ENCODE data around the gene CBX4. TPM values are rescaled to one million over a fixed set of nuclear protein-coding genes. Genes with fewer than 3 reads are reported as not detected.
A peak's percentile ranks its signal among the peaks of the same experiment; 100 is the strongest.

The CBX4 gene
- total RNA-seq, 1 donor from 2014 or later: 43.4 TPM

GRCh38 chr17:79795795-79796443 lies 43.3 kb downstream of the CBX4 start:
- H3K4me3 ChIP-seq (ENCODE audit: low read depth, low read length): peak overlapping the region; percentile 84
- FAIRE-seq (no peak), DNase-seq (ENCODE audit: low read depth) (no peak)
- no peak for TF ChIP-seq CTCF (IDR thresholded peaks at IDR 0.05; ENCODE audit: insufficient read depth, low read length, severe bottlenecking)
- H3K36me3 ChIP-seq (ENCODE audit: control insufficient read depth, insufficient read depth, low read length): peaks cover 6% of the 10 kb centered on the region
- H3K27me3 ChIP-seq (ENCODE audit: control insufficient read depth, insufficient read depth, low read length): peaks cover 40% of the 10 kb centered on the region

- H3K27me3 ChIP-seq (ENCODE audit: control insufficient read depth, insufficient read depth, low read length): peaks cover 43% of the 10 kb centered on the region
These were observed 44.4 kb downstream of the CBX4 start for GRCh38 chr17:79794659-79795511.

GRCh38 chr17:79793924-79794304 lies 45.3 kb downstream of the CBX4 start:
- DNase-seq (ENCODE audit: low read depth) (no peak), FAIRE-seq (no peak)
- peaks cover 6% of the 10 kb centered on the region for H3K36me3 ChIP-seq (ENCODE audit: control insufficient read depth, insufficient read depth, low read length)
- TF ChIP-seq CTCF (IDR thresholded peaks at IDR 0.05; ENCODE audit: insufficient read depth, low read length, severe bottlenecking): no peak
- no peak overlapping the region for H3K4me3 ChIP-seq (ENCODE audit: low read depth, low read length)
- peaks cover 41% of the 10 kb centered on the region for H3K27me3 ChIP-seq (ENCODE audit: control insufficient read depth, insufficient read depth, low read length)

More at GRCh38 chr17:79794659-79795511, 44.4 kb downstream of the CBX4 start:
- no peak for TF ChIP-seq CTCF (IDR thresholded peaks at IDR 0.05; ENCODE audit: insufficient read depth, low read length, severe bottlenecking)
- Histone ChIP-seq H3K4me3 (ENCODE audit: low read depth, low read length) (no peak overlapping the region), H3K36me3 (ENCODE audit: control insufficient read depth, insufficient read depth, low read length) (peaks cover 6% of the 10 kb centered on the region)
- DNase-seq (ENCODE audit: low read depth): no peak
- FAIRE-seq: no peak

- Histone ChIP-seq H3K36me3 (ENCODE audit: control insufficient read depth, insufficient read depth, low read length) (peaks cover 6% of the 10 kb centered on the region), H3K27me3 (ENCODE audit: control insufficient read depth, insufficient read depth, low read length) (peaks cover 40% of the 10 kb centered on the region), H3K4me3 (ENCODE audit: low read depth, low read length) (peak overlapping the region; percentile 25)
- FAIRE-seq (no peak), DNase-seq (ENCODE audit: low read depth) (no peak)
- TF ChIP-seq CTCF (IDR thresholded peaks at IDR 0.05; ENCODE audit: insufficient read depth, low read length, severe bottlenecking): no peak
These were observed 46.0 kb downstream of the CBX4 start for GRCh38 chr17:79792984-79793923.

- DNase-seq (ENCODE audit: low read depth) (no peak), FAIRE-seq (no peak)
- H3K27me3 ChIP-seq (ENCODE audit: control insufficient read depth, insufficient read depth, low read length): peaks cover 39% of the 10 kb centered on the region
- peaks cover 6% of the 10 kb centered on the region for H3K36me3 ChIP-seq (ENCODE audit: control insufficient read depth, insufficient read depth, low read length)
- TF ChIP-seq CTCF (IDR thresholded peaks at IDR 0.05; ENCODE audit: insufficient read depth, low read length, severe bottlenecking): no peak
- no peak overlapping the region for H3K4me3 ChIP-seq (ENCODE audit: low read depth, low read length)
These were observed 46.8 kb downstream of the CBX4 start for GRCh38 chr17:79792341-79792871.

Data from bronchial epithelial cell (primary cell).